HEK293 (cell line): ENCODE measurements around the gene CLEC16A.

Experiments used
- BCL11B ChIP-seq: fragments of 450-650 bp; formaldehyde crosslinking; IDR thresholded peaks from 2 replicates; pipeline ENCODE4 v1.5.1; 2016; ENCODE audit warnings: low read depth, missing biosample characterization, missing genetic modification characterization
- SETDB1 ChIP-seq: IDR thresholded peaks from one replicate; pipeline ENCODE4 v1.6.1; 2017; ENCODE audit warnings: mild to moderate bottlenecking, low read length, moderate library complexity, mixed read lengths; ENCODE audit not compliant: insufficient read length
- ZNF121 ChIP-seq: fragments of 450-650 bp; formaldehyde crosslinking; IDR thresholded peaks from 2 replicates; pipeline ENCODE4 v1.5.1; 2016; ENCODE audit warnings: missing biosample characterization, missing genetic modification characterization
- ZNF274 ChIP-seq, 2 experiments: fragments of 200-500 bp in 1 of 2; fragments of 450-650 bp in 1 of 2; sonication (Bioruptor generic) in 1 of 2; formaldehyde crosslinking in 1 of 2; IDR thresholded peaks; 2 replicates each; pipeline versions ENCODE4 v1.5.1 to v1.6.1; 2014 to 2016; ENCODE audit warnings: borderline replicate concordance in 1 of 2, inconsistent platforms in 1 of 2, low read length in 1 of 2, missing biosample characterization in 1 of 2, missing genetic modification characterization in 1 of 2
- ZNF366 ChIP-seq: fragments of 450-650 bp; formaldehyde crosslinking; conservative IDR thresholded peaks from 2 replicates; pipeline ENCODE4 v1.5.1; 2016; ENCODE audit warnings: missing biosample characterization, missing genetic modification characterization
- ZNF510 ChIP-seq: fragments of 450-650 bp; formaldehyde crosslinking; IDR thresholded peaks from 2 replicates; pipeline ENCODE4 v1.5.1; 2018; ENCODE audit warnings: mild to moderate bottlenecking, missing genetic modification characterization, missing biosample characterization; ENCODE audit not compliant: insufficient replicate concordance
- ZNF544 ChIP-seq: fragments of 450-650 bp; formaldehyde crosslinking; IDR thresholded peaks from 2 replicates; pipeline ENCODE4 v1.5.0; 2017; ENCODE audit warnings: missing biosample characterization, missing genetic modification characterization
- ZNF777 ChIP-seq: fragments of 450-650 bp; formaldehyde crosslinking; IDR thresholded peaks from 2 replicates; pipeline ENCODE4 v1.5.1; 2017; ENCODE audit warnings: missing biosample characterization, missing genetic modification characterization, borderline replicate concordance
- TF ChIP-seq, protein P1 (sequence below): fragments of 450-650 bp; formaldehyde crosslinking; IDR thresholded peaks from 2 replicates; pipeline ENCODE4 v1.5.1; 2016; ENCODE audit warnings: missing biosample characterization, missing genetic modification characterization
- TF ChIP-seq, protein P2 (sequence below): fragments of 450-650 bp; formaldehyde crosslinking; IDR thresholded peaks from 2 replicates; pipeline ENCODE4 v1.5.1; 2016; ENCODE audit warnings: missing biosample characterization, missing genetic modification characterization

- no peak for TF ChIP-seq ZNF274 (IDR thresholded peaks at IDR 0.05; ENCODE audit: low read length)
- TF ChIP-seq ZNF274 (tag by site-specific recombination; IDR thresholded peaks at IDR 0.05; ENCODE audit: borderline replicate concordance) = no peak
- TF ChIP-seq ZNF366 = no peak
- TF ChIP-seq, protein P1, sequence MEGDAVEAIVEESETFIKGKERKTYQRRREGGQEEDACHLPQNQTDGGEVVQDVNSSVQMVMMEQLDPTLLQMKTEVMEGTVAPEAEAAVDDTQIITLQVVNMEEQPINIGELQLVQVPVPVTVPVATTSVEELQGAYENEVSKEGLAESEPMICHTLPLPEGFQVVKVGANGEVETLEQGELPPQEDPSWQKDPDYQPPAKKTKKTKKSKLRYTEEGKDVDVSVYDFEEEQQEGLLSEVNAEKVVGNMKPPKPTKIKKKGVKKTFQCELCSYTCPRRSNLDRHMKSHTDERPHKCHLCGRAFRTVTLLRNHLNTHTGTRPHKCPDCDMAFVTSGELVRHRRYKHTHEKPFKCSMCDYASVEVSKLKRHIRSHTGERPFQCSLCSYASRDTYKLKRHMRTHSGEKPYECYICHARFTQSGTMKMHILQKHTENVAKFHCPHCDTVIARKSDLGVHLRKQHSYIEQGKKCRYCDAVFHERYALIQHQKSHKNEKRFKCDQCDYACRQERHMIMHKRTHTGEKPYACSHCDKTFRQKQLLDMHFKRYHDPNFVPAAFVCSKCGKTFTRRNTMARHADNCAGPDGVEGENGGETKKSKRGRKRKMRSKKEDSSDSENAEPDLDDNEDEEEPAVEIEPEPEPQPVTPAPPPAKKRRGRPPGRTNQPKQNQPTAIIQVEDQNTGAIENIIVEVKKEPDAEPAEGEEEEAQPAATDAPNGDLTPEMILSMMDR = no peak
- TF ChIP-seq SETDB1 = no peak
- TF ChIP-seq ZNF777 (tag by site-specific recombination) = no peak
- TF ChIP-seq, protein P2, sequence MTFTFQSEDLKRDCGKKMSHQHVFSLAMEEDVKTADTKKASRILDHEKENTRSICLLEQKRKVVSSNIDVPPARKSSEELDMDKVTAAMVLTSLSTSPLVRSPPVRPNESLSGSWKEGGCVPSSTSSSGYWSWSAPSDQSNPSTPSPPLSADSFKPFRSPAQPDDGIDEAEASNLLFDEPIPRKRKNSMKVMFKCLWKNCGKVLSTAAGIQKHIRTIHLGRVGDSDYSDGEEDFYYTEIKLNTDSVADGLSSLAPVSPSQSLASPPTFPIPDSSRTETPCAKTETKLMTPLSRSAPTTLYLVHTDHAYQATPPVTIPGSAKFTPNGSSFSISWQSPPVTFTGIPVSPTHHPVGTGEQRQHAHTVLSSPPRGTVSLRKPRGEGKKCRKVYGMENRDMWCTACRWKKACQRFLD (tag by site-specific recombination) = no peak
- TF ChIP-seq ZNF544 (tag by site-specific recombination) = no peak
- TF ChIP-seq ZNF510 (tag by site-specific recombination) = no peak
- TF ChIP-seq BCL11B (tag by site-specific recombination) = no peak
- no peak for TF ChIP-seq ZNF121 (tag by site-specific recombination)
These were observed 231.5 kb downstream of the CLEC16A start for GRCh38 chr16:11175787-11176341.
